ENCODE results near the gene MCOLN2. TPM values are rescaled to one million over a fixed set of nuclear protein-coding genes. Genes with fewer than 3 reads are reported as not detected.
"Not testable (repeated sequence)": the region's sequence is repeated elsewhere in the genome, so short reads cannot be mapped to it uniquely, and the experiment has no call there.

MCOLN2 gene
- total and polyA plus RNA-seq, 9 donors, result 0.06 to 0.46 (median 0.18) TPM

DNA sequence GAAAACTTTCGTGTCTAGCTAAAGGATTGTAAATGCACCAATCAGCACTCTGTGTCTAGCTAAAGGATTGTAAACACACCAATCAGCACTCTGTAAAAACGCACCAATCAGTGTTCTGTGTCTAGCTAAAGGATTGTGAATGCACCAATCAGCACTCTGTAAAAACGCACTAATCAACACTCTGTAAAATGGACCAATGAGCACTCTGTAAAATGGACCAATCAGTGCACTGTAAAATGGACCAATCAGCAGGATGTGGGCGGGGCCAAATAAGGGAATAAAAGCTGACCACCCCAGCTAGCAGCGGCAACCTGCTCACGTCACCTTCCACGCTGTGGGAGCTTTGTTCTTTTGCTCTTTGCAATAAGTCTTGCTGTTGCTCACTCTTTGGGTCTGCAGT, 94.2 kb downstream of the MCOLN2 start:
- 87% methylated on average over 7 of the region's 7 CpGs for WGBS (ENCODE audit: insufficient coverage)
- not testable (repeated sequence) for H3K9me3 ChIP-seq (replicated peaks; ENCODE audit: control insufficient read depth, low read depth, low read length); H3K36me3 ChIP-seq (ENCODE audit: control insufficient read depth, insufficient read depth, low read length); H3K4me3 ChIP-seq (ENCODE audit: low read length); H3K27me3 ChIP-seq (ENCODE audit: control insufficient read depth, insufficient read depth, low read length); H3K27ac ChIP-seq (ENCODE audit: low read length); DNase-seq; H3K4me1 ChIP-seq (ENCODE audit: control insufficient read depth, insufficient read depth, low read length)

- WGBS (ENCODE audit: insufficient coverage), result no CpG with 5 or more reads among the region's 1 CpG
- no peaks in the 10 kb centered on the region for H3K9me3 ChIP-seq (replicated peaks; ENCODE audit: control insufficient read depth, low read depth, low read length)
- H3K4me1 ChIP-seq (ENCODE audit: control insufficient read depth, insufficient read depth, low read length), result no peaks in the 10 kb centered on the region
- no peak for DNase-seq
- H3K27me3 ChIP-seq (ENCODE audit: control insufficient read depth, insufficient read depth, low read length), result peaks cover 4% of the 10 kb centered on the region
- H3K27ac ChIP-seq (ENCODE audit: low read length), result no peak overlapping the region
- no peaks in the 10 kb centered on the region for H3K36me3 ChIP-seq (ENCODE audit: control insufficient read depth, insufficient read depth, low read length)
- no peak overlapping the region for H3K4me3 ChIP-seq (ENCODE audit: low read length)
Measured at GRCh38 chr1:84899969-84900368, 96.9 kb downstream of the MCOLN2 start.

DNA sequence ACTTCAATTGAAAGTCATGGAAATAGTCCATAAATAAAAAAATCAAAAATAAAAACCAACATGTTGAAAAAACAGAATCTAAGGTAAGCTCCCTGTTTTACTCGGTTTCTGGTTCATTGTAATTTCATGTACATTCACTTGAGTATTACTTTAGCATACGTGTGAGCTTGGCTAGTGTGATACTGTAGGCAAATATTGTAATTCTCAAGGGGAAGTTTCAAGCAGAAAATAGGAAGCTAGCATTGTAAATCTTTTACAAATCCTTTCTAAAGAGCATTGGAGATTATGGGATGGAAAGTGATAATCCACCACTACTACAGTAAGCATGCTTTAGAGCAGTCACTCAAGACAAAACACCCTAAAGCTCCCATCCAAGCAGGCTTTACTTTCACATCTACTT, 100.6 kb downstream of the MCOLN2 start:
- DNase-seq, result no peak
- H3K27ac ChIP-seq (ENCODE audit: low read length), result no peak overlapping the region
- peaks cover 25% of the 10 kb centered on the region for H3K27me3 ChIP-seq (ENCODE audit: control insufficient read depth, insufficient read depth, low read length)
- no peaks in the 10 kb centered on the region for H3K36me3 ChIP-seq (ENCODE audit: control insufficient read depth, insufficient read depth, low read length)
- H3K4me1 ChIP-seq (ENCODE audit: control insufficient read depth, insufficient read depth, low read length), result peaks cover 10% of the 10 kb centered on the region
- WGBS (ENCODE audit: insufficient coverage), result no CpG with 5 or more reads among the region's 2 CpGs
- H3K4me3 ChIP-seq (ENCODE audit: low read length), result no peak overlapping the region
- no peaks in the 10 kb centered on the region for H3K9me3 ChIP-seq (replicated peaks; ENCODE audit: control insufficient read depth, low read depth, low read length)

GRCh38 chr1:84892705-84893618, 104.0 kb downstream of the MCOLN2 start, which contains the start of gene LPAR3:
LPAR3 (minus strand) TSS chr1:84893206; CDS start chr1:84866120, 27,086 bp downstream.
- WGBS (ENCODE audit: insufficient coverage), result under 1% methylated on average over 88 of the region's 93 CpGs
- no peak within 1 kb of the TSS for H3K27ac ChIP-seq (ENCODE audit: low read length)

GRCh38 chr1:84890566-84890965, 106.3 kb downstream of the MCOLN2 start:
- DNase-seq, result no peak
- Histone ChIP-seq H3K9me3 (replicated peaks; ENCODE audit: control insufficient read depth, low read depth, low read length) (no peaks in the 10 kb centered on the region), H3K4me3 (ENCODE audit: low read length) (no peak overlapping the region), H3K36me3 (ENCODE audit: control insufficient read depth, insufficient read depth, low read length) (no peaks in the 10 kb centered on the region), H3K4me1 (ENCODE audit: control insufficient read depth, insufficient read depth, low read length) (peaks cover 10% of the 10 kb centered on the region), H3K27me3 (ENCODE audit: control insufficient read depth, insufficient read depth, low read length) (peaks cover 24% of the 10 kb centered on the region), H3K27ac (ENCODE audit: low read length) (no peak overlapping the region)
- no CpG with 5 or more reads among the region's 2 CpGs for WGBS (ENCODE audit: insufficient coverage)

More at GRCh38 chr1:84892705-84893618, 104.0 kb downstream of the MCOLN2 start, which contains the start of gene LPAR3:
- no peaks in the 10 kb centered on the region for H3K36me3 ChIP-seq (ENCODE audit: control insufficient read depth, insufficient read depth, low read length)
- peaks cover 10% of the 10 kb centered on the region for H3K4me1 ChIP-seq (ENCODE audit: control insufficient read depth, insufficient read depth, low read length)
- no peaks in the 10 kb centered on the region for H3K9me3 ChIP-seq (replicated peaks; ENCODE audit: control insufficient read depth, low read depth, low read length)
- peak within 1 kb of the TSS; percentile 17 for H3K4me3 ChIP-seq (ENCODE audit: low read length)
- peaks cover 27% of the 10 kb centered on the region for H3K27me3 ChIP-seq (ENCODE audit: control insufficient read depth, insufficient read depth, low read length)
- DNase-seq, result peak; percentile 9

- WGBS (ENCODE audit: insufficient coverage), result no CpG with 5 or more reads among the region's 5 CpGs
- Histone ChIP-seq H3K4me1 (ENCODE audit: control insufficient read depth, insufficient read depth, low read length) (peaks cover 10% of the 10 kb centered on the region), H3K4me3 (ENCODE audit: low read length) (no peak overlapping the region), H3K36me3 (ENCODE audit: control insufficient read depth, insufficient read depth, low read length) (no peaks in the 10 kb centered on the region), H3K27me3 (ENCODE audit: control insufficient read depth, insufficient read depth, low read length) (peaks cover 21% of the 10 kb centered on the region), H3K27ac (ENCODE audit: low read length) (no peak overlapping the region), H3K9me3 (replicated peaks; ENCODE audit: control insufficient read depth, low read depth, low read length) (no peaks in the 10 kb centered on the region)
- no peak for DNase-seq
Measured at GRCh38 chr1:84889437-84889836, 107.5 kb downstream of the MCOLN2 start.

GRCh38 chr1:84888753-84889152, 108.2 kb downstream of the MCOLN2 start:
- Histone ChIP-seq H3K4me1 (ENCODE audit: control insufficient read depth, insufficient read depth, low read length) (peaks cover 10% of the 10 kb centered on the region), H3K27me3 (ENCODE audit: control insufficient read depth, insufficient read depth, low read length) (peaks cover 17% of the 10 kb centered on the region), H3K27ac (ENCODE audit: low read length) (no peak overlapping the region), H3K36me3 (ENCODE audit: control insufficient read depth, insufficient read depth, low read length) (no peaks in the 10 kb centered on the region), H3K4me3 (ENCODE audit: low read length) (no peak overlapping the region), H3K9me3 (replicated peaks; ENCODE audit: control insufficient read depth, low read depth, low read length) (no peaks in the 10 kb centered on the region)
- no peak for DNase-seq

DNA sequence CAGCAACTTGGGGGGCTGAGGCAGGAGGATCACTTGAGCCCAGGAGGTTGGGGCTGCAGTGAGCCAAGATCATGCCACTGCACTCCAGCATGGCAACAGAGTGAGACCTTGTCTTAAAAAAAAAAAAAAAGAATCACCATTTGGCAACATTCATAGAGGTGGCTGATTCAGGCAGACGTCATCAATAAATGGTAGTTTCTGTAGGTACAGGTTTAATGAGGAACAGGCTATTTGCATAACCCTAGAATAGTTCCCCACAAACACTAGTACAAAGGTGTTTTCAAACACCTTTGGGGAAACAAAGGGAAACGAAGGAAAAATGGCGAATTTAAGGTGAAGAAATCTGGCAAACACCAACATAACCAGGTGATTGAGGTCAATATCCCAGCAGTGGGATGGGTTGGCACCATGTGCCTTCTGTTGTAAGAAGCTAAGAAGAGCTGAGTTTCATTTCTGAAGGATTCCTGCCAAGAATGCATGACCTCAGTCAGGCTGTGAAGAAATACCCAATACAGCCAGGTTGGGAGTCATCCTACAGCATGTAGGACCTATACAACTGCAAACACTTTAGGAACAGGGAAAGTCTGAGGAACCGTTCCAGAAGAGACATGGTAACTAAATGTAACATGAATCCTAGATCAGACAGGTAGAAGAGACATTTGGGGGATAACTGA, 109.5 kb downstream of the MCOLN2 start:
- H3K4me3 ChIP-seq (ENCODE audit: low read length), result no peak overlapping the region
- H3K27ac ChIP-seq (ENCODE audit: low read length), result no peak overlapping the region
- no peaks in the 10 kb centered on the region for H3K36me3 ChIP-seq (ENCODE audit: control insufficient read depth, insufficient read depth, low read length)
- H3K27me3 ChIP-seq (ENCODE audit: control insufficient read depth, insufficient read depth, low read length), result peaks cover 5% of the 10 kb centered on the region
- H3K4me1 ChIP-seq (ENCODE audit: control insufficient read depth, insufficient read depth, low read length), result peaks cover 2% of the 10 kb centered on the region
- WGBS (ENCODE audit: insufficient coverage), result no CpG with 5 or more reads among the region's 4 CpGs
- DNase-seq, result no peak
- H3K9me3 ChIP-seq (replicated peaks; ENCODE audit: control insufficient read depth, low read depth, low read length), result no peaks in the 10 kb centered on the region

DNA sequence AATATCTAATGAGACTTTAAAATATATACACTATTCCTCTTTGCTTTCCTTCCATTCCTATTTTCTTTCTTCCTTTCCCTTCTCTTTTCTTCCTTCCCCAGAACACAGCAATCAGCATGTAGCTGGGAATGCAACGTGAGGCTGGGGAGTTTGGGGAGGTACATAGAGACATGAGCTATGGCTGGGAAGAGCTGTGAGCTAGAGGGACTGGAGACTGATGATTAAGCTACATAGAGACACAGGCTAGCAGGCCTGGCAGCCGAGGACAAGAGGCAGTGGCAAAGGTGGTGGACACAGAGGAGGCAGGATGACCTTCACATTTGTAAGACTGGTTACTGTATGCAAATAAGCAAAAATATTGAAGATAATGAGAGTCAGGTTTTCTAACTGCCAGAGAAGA, 111.4 kb downstream of the MCOLN2 start:
- DNase-seq, result no peak
- Histone ChIP-seq H3K4me3 (ENCODE audit: low read length) (no peak overlapping the region), H3K27ac (ENCODE audit: low read length) (no peak overlapping the region), H3K27me3 (ENCODE audit: control insufficient read depth, insufficient read depth, low read length) (no peaks in the 10 kb centered on the region), H3K4me1 (ENCODE audit: control insufficient read depth, insufficient read depth, low read length) (no peaks in the 10 kb centered on the region), H3K9me3 (replicated peaks; ENCODE audit: control insufficient read depth, low read depth, low read length) (no peaks in the 10 kb centered on the region), H3K36me3 (ENCODE audit: control insufficient read depth, insufficient read depth, low read length) (no peaks in the 10 kb centered on the region)
- 78% methylated on average over 1 of the region's 2 CpGs for WGBS (ENCODE audit: insufficient coverage)

DNA sequence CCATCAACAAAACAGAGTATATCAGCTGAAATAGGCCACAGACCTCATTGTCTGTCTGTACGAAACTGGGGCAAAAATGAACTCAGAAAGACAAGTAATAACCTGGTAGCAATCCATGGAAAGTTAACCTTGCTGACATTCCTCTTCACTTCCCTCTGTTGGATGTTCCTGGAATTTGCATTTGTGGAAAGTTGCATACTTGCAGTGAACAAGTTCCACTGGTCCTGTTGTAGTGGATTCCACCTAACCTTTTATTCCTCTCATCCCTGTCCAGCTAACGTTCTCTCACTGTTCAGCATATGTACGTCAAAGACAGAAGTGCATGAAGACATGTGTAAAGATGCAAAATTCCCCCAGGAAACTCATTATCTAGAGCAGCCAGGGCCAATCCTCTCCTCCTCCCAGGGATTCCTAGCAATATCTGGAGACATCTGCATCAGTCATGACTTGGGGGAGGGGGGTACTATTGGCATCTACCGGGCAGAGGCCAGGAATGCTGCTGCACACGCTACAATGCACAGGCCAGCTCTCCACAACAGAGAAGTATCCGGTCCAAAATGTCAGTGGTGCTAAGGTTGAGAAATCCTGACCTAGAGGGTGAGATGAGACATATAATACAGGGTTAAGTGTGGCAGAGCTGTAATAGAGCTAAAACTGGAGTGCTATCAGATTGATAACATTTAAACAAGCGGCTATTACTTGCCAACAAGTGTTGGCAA, 112.1 kb downstream of the MCOLN2 start:
- no peaks in the 10 kb centered on the region for H3K27me3 ChIP-seq (ENCODE audit: control insufficient read depth, insufficient read depth, low read length)
- H3K9me3 ChIP-seq (replicated peaks; ENCODE audit: control insufficient read depth, low read depth, low read length), result no peaks in the 10 kb centered on the region
- no peak overlapping the region for H3K27ac ChIP-seq (ENCODE audit: low read length)
- no peak overlapping the region for H3K4me3 ChIP-seq (ENCODE audit: low read length)
- H3K36me3 ChIP-seq (ENCODE audit: control insufficient read depth, insufficient read depth, low read length), result no peaks in the 10 kb centered on the region
- DNase-seq, result no peak
- H3K4me1 ChIP-seq (ENCODE audit: control insufficient read depth, insufficient read depth, low read length), result no peaks in the 10 kb centered on the region
- 43% methylated on average over 1 of the region's 7 CpGs for WGBS (ENCODE audit: insufficient coverage)
